Measurements from ENCODE around the gene TCERG1L.

TCERG1L gene

DNA sequence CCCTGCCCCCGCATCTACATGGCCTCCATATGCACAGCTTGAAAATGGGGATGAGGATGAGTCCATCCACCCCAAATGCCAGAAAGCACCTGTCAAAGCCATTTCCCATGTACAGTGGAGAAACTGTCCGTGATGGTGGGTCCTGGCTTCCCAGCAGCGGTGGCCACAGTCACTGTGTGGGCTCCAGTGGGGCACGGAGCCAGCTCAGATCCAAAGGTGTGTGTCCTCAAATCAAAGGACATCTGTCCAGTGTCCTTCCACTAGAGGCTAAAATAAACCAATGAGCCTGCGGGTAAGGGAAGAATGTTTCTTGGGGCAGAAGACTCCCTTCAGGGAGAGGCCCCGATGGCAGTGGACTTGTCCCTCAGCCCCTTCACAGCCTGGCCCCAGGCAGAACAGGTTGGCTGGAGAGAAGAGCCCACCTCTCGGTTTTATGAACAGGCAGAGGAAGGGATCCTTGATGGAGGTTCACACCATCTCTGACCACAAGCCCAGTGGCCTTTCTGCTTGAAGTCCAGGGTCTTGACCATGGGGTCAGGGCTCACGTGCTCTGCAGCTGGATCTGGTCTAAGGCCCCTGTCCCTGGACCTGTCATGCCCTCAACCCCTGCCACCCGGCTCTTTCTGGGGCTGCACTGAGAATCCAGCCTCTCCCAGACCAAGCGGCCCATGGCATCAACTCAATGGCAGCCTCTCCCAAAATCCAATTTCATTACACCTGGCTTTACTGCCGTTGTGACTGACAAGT, 106.9 kb downstream of the TCERG1L start:
- DNase-seq, result no peak

DNA sequence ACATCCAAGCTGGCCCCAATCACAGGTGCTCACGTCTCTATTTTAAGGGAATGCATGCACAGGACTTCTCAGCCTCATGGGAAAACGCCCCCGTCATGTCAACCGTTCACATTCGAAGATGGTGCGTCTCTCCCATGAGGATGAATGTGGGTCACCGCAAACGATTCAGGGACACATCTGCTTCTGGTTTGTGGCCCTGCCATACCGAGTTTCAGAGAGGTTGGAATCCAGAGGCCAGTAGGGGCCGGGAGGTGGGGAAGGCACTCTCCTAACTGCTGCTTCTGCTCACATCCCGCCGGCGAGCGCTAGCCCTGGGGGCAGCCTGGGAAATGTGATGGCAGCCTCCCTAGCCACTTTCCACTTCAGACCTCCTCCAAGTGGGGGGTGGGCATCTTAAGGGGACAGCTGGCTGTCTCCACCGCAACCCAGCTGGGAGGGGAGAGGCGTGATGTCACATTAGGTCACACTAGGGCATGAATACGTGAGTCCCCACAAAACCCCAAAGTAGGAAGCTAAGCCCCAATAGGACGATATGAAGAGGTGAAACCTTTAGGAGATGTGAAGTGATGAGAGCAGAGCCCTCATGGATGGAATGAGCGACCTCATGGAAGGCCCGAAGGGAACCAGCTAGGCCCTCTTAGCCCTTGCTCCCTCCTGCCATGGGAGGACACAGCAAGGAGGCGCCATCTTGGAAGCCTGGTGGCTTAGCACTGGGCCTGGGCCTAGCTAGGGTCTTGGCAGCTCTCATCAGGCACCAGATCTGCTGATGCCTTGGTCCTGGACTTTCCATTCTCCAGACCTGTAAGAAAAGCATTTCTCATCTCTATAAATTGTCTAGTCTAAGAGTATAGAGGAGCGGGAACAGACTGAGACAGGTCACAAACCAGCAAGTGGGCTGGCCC, 107.8 kb downstream of the TCERG1L start:
- DNase-seq, result no peak

GRCh38 chr10:131202990-131203389, 108.5 kb downstream of the TCERG1L start:
- DNase-seq, result no peak

DNA sequence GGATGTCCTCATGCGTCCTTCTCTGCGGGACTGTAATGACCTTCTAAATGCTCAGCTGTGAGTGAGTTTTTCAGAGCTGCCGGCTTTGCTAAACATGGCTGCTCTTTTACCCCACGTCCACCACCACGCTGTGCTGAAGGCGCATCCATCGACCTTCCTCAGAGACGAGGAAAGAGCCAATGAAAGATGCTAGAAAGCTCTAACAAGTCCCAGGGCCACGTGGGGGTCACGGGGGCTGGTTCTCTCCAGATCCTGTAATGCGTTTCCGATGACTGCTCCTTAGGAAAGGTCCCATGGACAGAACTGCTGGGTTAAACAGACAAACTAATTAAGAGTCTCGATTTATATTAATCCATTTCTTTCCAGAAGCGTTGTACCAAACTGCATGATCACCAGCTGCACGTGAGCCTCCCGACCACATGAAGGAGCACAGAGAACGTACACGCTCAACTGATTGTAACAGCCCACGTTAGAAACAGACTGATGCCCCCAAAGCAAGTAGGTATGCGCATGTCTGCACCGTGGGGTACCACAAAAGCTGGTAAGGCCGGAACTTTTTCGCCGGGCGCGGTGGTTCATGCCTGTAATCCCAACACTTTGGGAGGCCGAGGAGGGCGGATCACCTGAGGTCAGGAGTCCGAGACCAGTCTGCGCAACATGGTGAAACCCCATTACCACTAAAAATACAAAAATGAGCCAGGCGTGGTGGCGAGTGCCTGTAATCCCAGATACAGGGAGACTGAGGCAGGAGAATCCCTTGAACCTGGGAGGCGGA, 109.6 kb downstream of the TCERG1L start:
- no peak for DNase-seq

DNA sequence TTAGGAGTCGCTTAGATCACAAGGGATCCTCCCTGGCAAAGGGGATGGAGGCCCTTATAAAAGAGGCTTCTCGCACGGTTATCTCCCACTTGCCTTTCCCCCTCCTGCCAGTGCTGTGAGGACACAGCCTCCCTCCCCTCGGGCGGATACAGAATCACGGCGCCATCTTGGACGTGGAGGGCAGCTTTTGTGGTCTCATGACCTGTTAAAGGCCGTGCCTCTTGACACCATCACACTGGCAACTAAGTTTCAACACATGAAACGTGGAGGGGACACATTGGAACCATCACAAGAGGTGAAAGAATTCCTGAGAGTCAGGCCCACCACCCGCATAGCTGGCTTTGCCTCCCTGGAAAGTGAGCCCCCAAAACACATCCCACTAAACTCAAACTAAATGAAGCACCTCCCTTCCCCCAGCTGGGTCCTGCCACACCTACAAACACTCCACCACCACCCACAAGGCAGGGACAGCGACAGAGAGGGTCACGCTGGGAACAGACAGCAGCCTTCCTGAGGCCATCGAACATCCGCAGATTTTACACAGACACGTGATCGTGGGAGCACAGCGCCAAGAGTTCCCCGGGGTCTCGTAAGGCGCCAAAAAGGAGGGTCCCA, 110.6 kb downstream of the TCERG1L start:
- no peak for DNase-seq

- DNase-seq, result no peak
Observed at GRCh38 chr10:131199646-131200045, 111.9 kb downstream of the TCERG1L start.

DNA sequence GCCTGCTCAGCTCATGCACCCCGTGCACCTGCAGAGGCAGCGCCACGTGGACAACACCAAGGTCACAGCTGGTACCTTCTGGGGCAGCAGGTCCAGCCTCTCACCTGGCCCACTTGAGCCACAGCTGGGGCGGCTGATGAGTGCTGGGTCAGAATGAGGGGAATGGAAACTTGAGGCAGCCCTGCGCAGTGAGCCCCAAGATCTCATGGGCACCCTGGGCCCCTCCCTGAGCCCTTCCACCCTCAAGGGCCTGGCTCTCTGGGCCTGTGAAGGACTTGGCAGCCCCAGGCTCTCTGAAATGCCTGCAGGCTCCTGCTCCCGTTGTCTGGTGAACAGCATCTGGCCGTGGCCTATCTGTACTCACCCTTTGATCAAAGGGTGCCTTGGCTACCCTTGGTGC, 112.7 kb downstream of the TCERG1L start:
- DNase-seq, result no peak

GRCh38 chr10:131198401-131198800, 113.1 kb downstream of the TCERG1L start:
- no peak for DNase-seq

DNA sequence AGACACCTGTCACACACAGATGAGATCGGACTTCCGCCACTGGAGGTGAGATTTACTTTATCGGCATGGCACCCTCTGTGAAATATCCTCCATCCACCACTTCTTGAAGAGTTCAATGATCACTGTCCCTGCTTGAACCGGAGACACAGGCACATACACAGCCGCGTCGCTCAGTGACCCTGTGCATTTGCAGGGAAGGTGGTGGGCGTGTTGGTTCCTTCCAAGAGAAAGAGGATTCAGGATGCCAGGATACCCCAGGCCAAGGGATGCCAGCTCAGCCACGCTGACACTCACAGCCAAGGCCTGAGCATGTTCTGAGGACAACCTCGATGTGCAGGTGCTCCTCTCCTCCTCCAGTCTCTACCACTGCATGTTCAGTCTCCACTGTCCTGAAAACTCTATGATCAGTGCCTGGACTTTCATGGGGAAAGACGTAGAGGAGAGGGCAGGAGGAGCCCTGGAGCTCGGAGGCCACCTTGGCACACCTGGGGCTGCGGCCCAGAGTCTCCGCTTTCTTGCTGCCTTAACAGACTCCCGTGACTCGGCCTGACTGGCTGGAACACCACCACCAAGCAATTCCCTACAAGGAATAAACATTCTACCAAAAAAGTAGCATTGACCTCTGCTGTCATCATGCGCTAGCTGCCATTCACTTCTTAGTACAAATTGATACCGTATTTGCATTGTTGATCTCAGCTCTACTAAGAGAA, 115.2 kb downstream of the TCERG1L start:
- no peak for DNase-seq

- DNase-seq, result no peak
Observed at GRCh38 chr10:131195558-131196159, 115.9 kb downstream of the TCERG1L start.

DNA sequence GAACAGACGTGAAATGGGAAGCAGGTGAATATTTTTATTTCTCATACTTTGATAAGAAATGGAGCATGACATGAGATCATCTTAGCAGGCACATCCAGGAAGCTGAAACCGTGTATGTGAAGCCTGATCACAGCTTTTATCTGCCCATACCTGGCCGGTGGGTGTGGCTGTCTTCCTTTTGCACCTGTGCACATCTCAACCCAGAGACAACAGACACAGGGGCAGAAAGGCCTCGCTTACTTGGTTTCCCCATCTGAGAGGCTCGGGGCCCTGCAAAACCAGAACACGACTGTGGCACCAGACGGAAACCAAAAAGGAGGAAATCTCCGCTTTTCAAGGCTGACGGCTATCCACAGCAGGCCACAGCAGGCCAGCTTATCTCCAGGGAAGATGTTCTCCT, 116.4 kb downstream of the TCERG1L start:
- DNase-seq, result no peak

DNA sequence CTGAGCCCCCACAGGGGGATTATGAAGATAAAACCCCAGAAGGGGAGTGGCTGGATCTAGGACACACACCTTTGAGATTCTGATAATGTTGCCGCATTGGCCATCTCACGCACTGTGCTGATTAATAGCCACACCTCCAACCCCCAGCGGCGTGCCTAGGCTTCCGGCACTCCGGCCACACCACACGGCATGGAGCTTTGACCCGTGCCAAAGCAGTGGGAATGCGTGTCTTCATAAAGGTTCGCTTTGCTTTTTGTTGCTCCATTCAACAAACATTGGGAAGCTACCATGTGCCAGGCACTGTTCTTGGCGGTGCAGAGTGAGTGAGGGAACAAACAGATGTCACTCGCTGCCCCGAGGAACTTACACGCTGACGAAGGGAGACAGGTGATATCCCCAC, 117.6 kb downstream of the TCERG1L start:
- DNase-seq, result no peak

DNA sequence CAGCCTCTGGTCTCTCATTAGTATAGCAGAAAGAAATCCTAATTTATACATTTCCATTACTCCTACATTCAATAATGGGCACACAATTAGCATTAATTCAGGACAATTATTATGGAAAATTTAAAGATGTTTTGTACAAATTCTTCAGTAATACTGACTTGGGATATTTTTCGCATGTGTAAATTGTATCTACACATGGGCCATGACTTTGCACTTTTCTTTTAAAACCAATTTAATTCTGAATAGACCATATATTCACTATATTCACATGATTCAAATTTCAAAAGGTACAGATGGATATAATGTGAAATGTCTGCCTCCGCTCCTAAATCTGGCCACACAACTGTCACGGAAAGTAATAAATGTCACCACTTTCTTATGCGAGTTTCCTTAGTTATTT, 123.0 kb downstream of the TCERG1L start:
- no peak for DNase-seq

- DNase-seq, result peak; percentile 66
Observed at GRCh38 chr10:131187926-131188325, 123.6 kb downstream of the TCERG1L start.

GRCh38 chr10:131187274-131187673, 124.2 kb downstream of the TCERG1L start:
- no peak for DNase-seq

DNA sequence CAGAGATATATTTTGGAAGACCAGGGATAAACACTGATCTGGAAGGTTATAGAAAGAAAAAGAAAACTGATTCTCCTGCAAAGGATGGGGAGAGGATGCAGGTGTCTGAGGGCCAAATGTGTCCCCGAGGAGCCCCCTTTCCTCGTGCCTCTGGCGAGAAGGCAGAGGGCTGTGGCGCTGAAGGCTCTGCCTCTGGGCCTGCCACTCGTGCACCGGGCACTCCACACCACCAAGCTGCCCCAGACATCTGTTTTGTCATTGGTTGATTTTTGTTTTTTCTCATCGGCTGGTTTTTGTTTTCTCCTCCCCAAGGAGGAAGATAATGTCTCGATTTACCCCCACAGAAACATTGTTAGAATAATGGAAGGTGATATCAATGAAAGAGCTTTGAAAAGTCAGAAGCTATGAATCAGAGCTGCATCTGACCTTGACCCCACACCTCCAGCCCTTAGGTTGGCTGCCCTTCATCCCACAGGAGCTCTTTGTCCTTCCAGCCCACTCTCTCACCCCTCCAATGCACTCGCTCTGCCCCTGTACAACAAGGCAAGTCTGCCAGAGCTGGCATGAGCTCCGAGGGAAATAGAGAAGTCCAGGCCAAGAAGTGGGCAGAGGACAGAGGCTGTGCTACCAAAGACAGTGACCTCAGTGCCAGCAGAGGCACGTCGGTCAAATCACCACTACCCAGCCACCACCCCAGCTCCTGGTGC, 124.8 kb downstream of the TCERG1L start:
- no peak for DNase-seq

GRCh38 chr10:131184503-131184902, 127.0 kb downstream of the TCERG1L start:
- no peak for DNase-seq

GRCh38 chr10:131183546-131184045, 127.9 kb downstream of the TCERG1L start:
- DNase-seq, result no peak

GRCh38 chr10:131181456-131181855, 130.1 kb downstream of the TCERG1L start:
- no peak for DNase-seq

DNA sequence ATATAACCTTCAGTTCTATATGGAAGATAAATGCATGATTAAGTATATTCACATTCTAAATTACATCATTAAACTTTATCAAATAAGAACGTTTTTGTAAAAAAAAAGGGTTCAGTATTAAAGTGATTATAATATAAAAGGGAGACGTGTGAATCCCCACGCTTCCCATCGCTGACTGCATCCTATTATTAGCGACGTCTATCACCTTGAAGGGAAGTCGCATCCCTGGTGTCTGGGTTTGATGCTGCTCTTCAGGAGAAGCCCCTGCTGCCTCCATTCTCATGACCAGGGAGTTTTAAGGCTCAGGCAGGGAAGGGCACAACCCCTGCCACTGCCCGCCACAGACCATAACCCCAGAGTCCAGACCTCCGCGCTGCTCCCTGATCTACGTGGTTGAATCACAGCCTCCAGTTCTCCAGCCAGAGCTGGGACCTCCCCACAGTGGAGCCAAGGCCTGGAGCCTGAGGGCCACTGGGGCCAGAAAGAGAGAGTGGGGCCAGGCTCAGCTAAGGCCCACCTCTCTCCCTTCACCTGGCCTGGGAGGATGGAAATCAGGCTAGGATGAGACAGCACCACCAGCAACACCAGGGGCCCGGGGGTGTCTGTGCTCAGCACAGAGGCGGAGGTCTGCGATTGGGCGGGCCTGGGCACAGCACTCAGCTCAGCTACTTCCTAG, 130.6 kb downstream of the TCERG1L start:
- DNase-seq, result no peak

Data from DMS153 (cell line).